ENCODE data around the gene A4GNT.

Gene A4GNT

DNA sequence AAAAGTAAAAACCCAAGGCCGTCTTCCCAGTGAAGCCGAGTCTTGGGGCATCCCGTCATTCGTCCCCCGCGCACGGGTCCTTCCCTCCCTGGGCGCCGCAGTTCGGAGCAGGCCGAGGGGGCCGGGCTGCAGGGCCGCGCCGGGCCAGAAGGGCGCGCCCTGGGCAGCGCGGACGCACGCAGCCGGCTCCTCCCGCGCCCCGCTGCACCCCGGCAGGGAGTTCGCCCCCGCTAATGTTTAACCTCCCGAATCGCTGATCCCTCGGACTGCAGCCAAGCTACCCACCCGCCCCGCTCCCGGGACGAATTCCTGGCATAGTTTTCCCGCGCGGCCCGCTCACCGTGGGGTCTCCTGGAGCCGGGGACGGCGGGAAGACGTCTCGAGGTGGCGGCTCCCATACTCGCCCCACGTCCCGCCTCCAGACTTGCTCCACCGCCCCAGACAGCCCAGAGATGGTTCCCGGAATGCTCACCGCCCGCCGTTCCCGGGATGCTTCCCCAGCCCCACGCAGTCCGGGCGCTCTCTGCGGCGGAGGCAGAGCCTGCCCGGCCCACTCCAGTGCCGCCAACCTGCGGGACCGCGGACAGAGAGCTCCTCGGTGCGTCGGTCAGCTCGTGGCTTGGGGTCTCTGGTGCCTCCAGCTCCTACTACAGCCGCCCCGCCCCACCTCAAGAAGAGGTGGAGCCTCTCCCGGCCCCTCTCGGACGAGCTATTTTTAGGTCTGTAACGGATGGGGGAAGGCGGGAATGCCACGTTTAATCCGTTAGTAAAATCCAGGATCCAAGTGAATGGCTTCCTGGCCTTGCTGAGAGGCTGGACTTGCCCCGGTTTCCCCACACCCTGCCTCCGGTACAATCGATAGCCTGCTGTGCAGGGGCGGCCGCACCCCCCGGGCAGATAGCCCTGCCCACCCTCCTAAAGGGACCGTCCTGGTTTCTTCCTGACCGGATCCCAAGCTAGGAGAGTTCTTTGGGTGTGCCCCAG, 16.9 kb downstream of the A4GNT start, which contains the start of gene DZIP1L:
TSS of gene DZIP1L (minus strand) at position 621 of the 984 bp plus-strand sequence. CDS start 11,637 bp downstream, outside the sequence.
- H3F3A ChIP-seq (ENCODE audit: insufficient read depth), result no peaks in the 10 kb centered on the region
- H3K36me3 ChIP-seq (ENCODE audit: low read length), result no peaks in the 10 kb centered on the region
- H3K9ac ChIP-seq (ENCODE audit: low read length), result no peak within 1 kb of the TSS
- no peaks in the 10 kb centered on the region for H3K27me3 ChIP-seq (ENCODE audit: low read length)
- TF ChIP-seq EZH2phosphoT487 (conservative IDR thresholded peaks at IDR 0.05; ENCODE audit: low read length), result no peak
- TF ChIP-seq, protein P1, sequence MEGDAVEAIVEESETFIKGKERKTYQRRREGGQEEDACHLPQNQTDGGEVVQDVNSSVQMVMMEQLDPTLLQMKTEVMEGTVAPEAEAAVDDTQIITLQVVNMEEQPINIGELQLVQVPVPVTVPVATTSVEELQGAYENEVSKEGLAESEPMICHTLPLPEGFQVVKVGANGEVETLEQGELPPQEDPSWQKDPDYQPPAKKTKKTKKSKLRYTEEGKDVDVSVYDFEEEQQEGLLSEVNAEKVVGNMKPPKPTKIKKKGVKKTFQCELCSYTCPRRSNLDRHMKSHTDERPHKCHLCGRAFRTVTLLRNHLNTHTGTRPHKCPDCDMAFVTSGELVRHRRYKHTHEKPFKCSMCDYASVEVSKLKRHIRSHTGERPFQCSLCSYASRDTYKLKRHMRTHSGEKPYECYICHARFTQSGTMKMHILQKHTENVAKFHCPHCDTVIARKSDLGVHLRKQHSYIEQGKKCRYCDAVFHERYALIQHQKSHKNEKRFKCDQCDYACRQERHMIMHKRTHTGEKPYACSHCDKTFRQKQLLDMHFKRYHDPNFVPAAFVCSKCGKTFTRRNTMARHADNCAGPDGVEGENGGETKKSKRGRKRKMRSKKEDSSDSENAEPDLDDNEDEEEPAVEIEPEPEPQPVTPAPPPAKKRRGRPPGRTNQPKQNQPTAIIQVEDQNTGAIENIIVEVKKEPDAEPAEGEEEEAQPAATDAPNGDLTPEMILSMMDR (IDR thresholded peaks at IDR 0.05; ENCODE audit: insufficient read depth, low read length, poor library complexity, severe bottlenecking), result no peak
- no peaks in the 10 kb centered on the region for H3K9me3 ChIP-seq (ENCODE audit: insufficient read depth, low read length)
- no peaks in the 10 kb centered on the region for H3K9me2 ChIP-seq (replicated peaks; ENCODE audit: insufficient read depth, low read length)
- peak within 1 kb of the TSS; percentile 34 for H3K4me3 ChIP-seq (ENCODE audit: insufficient read depth, low read length, poor library complexity, severe bottlenecking)
- H3K27ac ChIP-seq (ENCODE audit: low read depth, low read length), result no peak within 1 kb of the TSS
- peak within 1 kb of the TSS; percentile 54 for H2AFZ ChIP-seq (ENCODE audit: low read depth, low read length, severe bottlenecking)
- peak within 1 kb of the TSS; percentile 44 for H3K4me2 ChIP-seq (ENCODE audit: low read depth, low read length, poor library complexity, severe bottlenecking)
- H3K79me2 ChIP-seq (ENCODE audit: insufficient read depth, low read length), result no peaks in the 10 kb centered on the region
- no peaks in the 10 kb centered on the region for H4K20me1 ChIP-seq (ENCODE audit: low read depth, low read length)

DNA sequence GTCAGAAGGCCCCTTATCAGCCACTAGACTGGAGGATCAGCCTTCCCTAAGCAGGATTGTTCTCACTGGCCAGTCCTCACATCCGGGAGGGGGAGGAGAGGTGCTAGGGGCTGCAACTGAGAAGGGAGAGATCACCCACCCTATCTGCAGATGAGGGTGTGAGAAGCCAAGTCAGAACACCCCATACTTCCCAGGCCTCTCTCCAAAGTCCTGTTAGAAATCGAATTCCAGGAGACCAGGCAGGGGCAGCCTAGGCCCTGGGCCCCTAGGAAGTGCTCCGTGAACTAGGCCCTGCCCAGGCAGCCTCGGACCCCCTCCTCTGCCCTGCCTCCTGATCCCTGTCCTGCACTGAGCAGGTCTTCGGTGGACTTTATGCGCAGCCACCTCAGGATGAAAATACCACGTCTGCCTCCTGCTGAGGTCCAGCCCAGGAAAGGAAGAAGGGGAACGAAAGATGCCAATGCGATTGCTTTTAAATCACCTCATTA, 17.7 kb downstream of the A4GNT start:
- peak overlapping the region; percentile 44 for H3K4me2 ChIP-seq (ENCODE audit: low read depth, low read length, poor library complexity, severe bottlenecking)
- H4K20me1 ChIP-seq (ENCODE audit: low read depth, low read length), result no peaks in the 10 kb centered on the region
- no peaks in the 10 kb centered on the region for H3K9me3 ChIP-seq (ENCODE audit: insufficient read depth, low read length)
- TF ChIP-seq, protein P1 (IDR thresholded peaks at IDR 0.05; ENCODE audit: insufficient read depth, low read length, poor library complexity, severe bottlenecking), result no peak
- no peak for TF ChIP-seq EZH2phosphoT487 (conservative IDR thresholded peaks at IDR 0.05; ENCODE audit: low read length)
- no peak overlapping the region for H2AFZ ChIP-seq (ENCODE audit: low read depth, low read length, severe bottlenecking)
- H3K27me3 ChIP-seq (ENCODE audit: low read length), result no peaks in the 10 kb centered on the region
- H3K79me2 ChIP-seq (ENCODE audit: insufficient read depth, low read length), result no peaks in the 10 kb centered on the region
- H3K9ac ChIP-seq (ENCODE audit: low read length), result no peak overlapping the region
- no peaks in the 10 kb centered on the region for H3K9me2 ChIP-seq (replicated peaks; ENCODE audit: insufficient read depth, low read length)
- no peaks in the 10 kb centered on the region for H3F3A ChIP-seq (ENCODE audit: insufficient read depth)
- no peaks in the 10 kb centered on the region for H3K36me3 ChIP-seq (ENCODE audit: low read length)
- no peak overlapping the region for H3K27ac ChIP-seq (ENCODE audit: low read depth, low read length)
- no peak overlapping the region for H3K4me3 ChIP-seq (ENCODE audit: insufficient read depth, low read length, poor library complexity, severe bottlenecking)

DNA sequence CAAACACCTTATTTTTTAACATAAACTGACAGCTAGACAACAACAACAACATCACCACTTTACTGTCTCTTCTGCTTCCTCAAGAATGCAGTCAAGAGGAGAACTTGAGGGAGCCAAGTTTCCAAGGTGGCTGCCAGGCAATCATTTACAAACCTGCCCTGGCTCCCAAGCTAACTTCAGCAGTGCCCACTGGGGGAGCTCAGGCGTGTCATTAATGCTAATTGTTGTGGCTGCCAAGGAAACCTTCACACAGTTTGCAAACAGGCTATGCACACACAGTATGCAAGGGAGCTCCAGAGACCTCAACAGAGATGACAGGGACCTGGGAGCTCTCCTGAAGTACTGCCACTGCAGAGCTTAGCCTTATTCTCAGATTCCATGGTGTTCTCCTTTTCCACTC, 18.9 kb downstream of the A4GNT start:
- Histone ChIP-seq H3K9me2 (replicated peaks; ENCODE audit: insufficient read depth, low read length) (no peaks in the 10 kb centered on the region), H2AFZ (ENCODE audit: low read depth, low read length, severe bottlenecking) (no peak overlapping the region), H3K9me3 (ENCODE audit: insufficient read depth, low read length) (no peaks in the 10 kb centered on the region), H3K4me2 (ENCODE audit: low read depth, low read length, poor library complexity, severe bottlenecking) (no peak overlapping the region), H3K4me3 (ENCODE audit: insufficient read depth, low read length, poor library complexity, severe bottlenecking) (no peak overlapping the region), H3K27ac (ENCODE audit: low read depth, low read length) (no peak overlapping the region), H3K36me3 (ENCODE audit: low read length) (no peaks in the 10 kb centered on the region), H3K9ac (ENCODE audit: low read length) (no peak overlapping the region), H3F3A (ENCODE audit: insufficient read depth) (no peaks in the 10 kb centered on the region), H4K20me1 (ENCODE audit: low read depth, low read length) (no peaks in the 10 kb centered on the region), H3K27me3 (ENCODE audit: low read length) (no peaks in the 10 kb centered on the region), H3K79me2 (ENCODE audit: insufficient read depth, low read length) (no peaks in the 10 kb centered on the region)
- TF ChIP-seq, protein P1 (IDR thresholded peaks at IDR 0.05; ENCODE audit: insufficient read depth, low read length, poor library complexity, severe bottlenecking), result no peak
